ENCODE results near the gene ITPKB. TPM values are rescaled to one million over a fixed set of nuclear protein-coding genes. Genes with fewer than 3 reads are reported as not detected.
"Not testable (repeated sequence)": the region's sequence is repeated elsewhere in the genome, so short reads cannot be mapped to it uniquely, and the experiment has no call there.

The ITPKB gene
- total RNA-seq, 2 experiments from 2014 or later, result 37.5 to 38.5 TPM

GRCh38 chr1:226751214-226751613 lies 12.1 kb upstream of the ITPKB start:
- Mint-ChIP-seq H3K9me3 (no peaks in the 10 kb centered on the region), H3K27ac (no peak overlapping the region), H3K27me3 (no peaks in the 10 kb centered on the region), H3K4me1 (ENCODE audit: low read depth) (peaks cover 20% of the 10 kb centered on the region), H3K36me3 (no peaks in the 10 kb centered on the region), H3K4me3 (no peak overlapping the region)
- DNase-seq, result no peak
- CTCF ChIA-PET, result interaction anchor here (0.8 kb wide), 1 partner anchor 77 kb away, joined by 3 read pairs; no protein-coding TSS in a partner anchor
- intact Hi-C loops (cut with micrococcal nuclease), result no loop called here
- POLR2A ChIA-PET, result no interaction called here

- intact Hi-C loops (cut with micrococcal nuclease), result no loop called here
- H3K27me3 Mint-ChIP-seq, result no peaks in the 10 kb centered on the region
- CTCF ChIA-PET, result interaction anchor here (1.2 kb wide), 2 partner anchors 10 to 15 kb away, joined by 3 read pairs; partner anchors contain the start of gene ITPKB
- DNase-seq, result no peak
- H3K27ac Mint-ChIP-seq, result no peak overlapping the region
- POLR2A ChIA-PET, result no interaction called here
- peaks cover 8% of the 10 kb centered on the region for H3K4me1 Mint-ChIP-seq (ENCODE audit: low read depth)
- no peak overlapping the region for H3K4me3 Mint-ChIP-seq
- no peaks in the 10 kb centered on the region for H3K9me3 Mint-ChIP-seq
- H3K36me3 Mint-ChIP-seq, result no peaks in the 10 kb centered on the region
Measured at GRCh38 chr1:226749467-226749866, 10.4 kb upstream of the ITPKB start.

GRCh38 chr1:226748306-226748705 lies 9.2 kb upstream of the ITPKB start:
- ChIA-PET POLR2A (no interaction called here), CTCF (no interaction called here)
- Mint-ChIP-seq H3K36me3 (no peaks in the 10 kb centered on the region), H3K27me3 (no peaks in the 10 kb centered on the region), H3K9me3 (no peaks in the 10 kb centered on the region), H3K27ac (no peak overlapping the region), H3K4me3 (no peak overlapping the region), H3K4me1 (ENCODE audit: low read depth) (peaks cover 2% of the 10 kb centered on the region)
- DNase-seq, result no peak
- intact Hi-C loops (cut with micrococcal nuclease), result no loop called here

- H3K4me1 Mint-ChIP-seq (ENCODE audit: low read depth); H3K36me3 Mint-ChIP-seq; H3K27me3 Mint-ChIP-seq; H3K9me3 Mint-ChIP-seq; H3K27ac Mint-ChIP-seq; CTCF ChIA-PET; H3K4me3 Mint-ChIP-seq; POLR2A ChIA-PET; intact Hi-C loops (cut with micrococcal nuclease); DNase-seq: not testable (repeated sequence)
Measured at GRCh38 chr1:226747519-226748263, 8.6 kb upstream of the ITPKB start.

- H3K27me3 Mint-ChIP-seq, result no peaks in the 10 kb centered on the region
- H3K4me1 Mint-ChIP-seq (ENCODE audit: low read depth), result peaks cover 20% of the 10 kb centered on the region
- no peak overlapping the region for H3K4me3 Mint-ChIP-seq
- H3K9me3 Mint-ChIP-seq, result no peaks in the 10 kb centered on the region
- H3K27ac Mint-ChIP-seq, result no peak overlapping the region
- DNase-seq, result no peak
- no peaks in the 10 kb centered on the region for H3K36me3 Mint-ChIP-seq
- POLR2A ChIA-PET, result no interaction called here
- intact Hi-C loops (cut with micrococcal nuclease), result no loop called here
- CTCF ChIA-PET, result no interaction called here
Measured at GRCh38 chr1:226743259-226743658, 4.2 kb upstream of the ITPKB start.

GRCh38 chr1:226741009-226741408 lies 1.9 kb upstream of the ITPKB start:
- H3K4me1 Mint-ChIP-seq (ENCODE audit: low read depth), result peaks cover 23% of the 10 kb centered on the region
- no peak for DNase-seq
- POLR2A ChIA-PET, result no interaction called here
- H3K9me3 Mint-ChIP-seq, result no peaks in the 10 kb centered on the region
- H3K36me3 Mint-ChIP-seq, result peaks cover 13% of the 10 kb centered on the region
- peak overlapping the region; percentile 38 for H3K27ac Mint-ChIP-seq
- CTCF ChIA-PET, result interaction anchor here (1.1 to 3.0 kb wide), 5 partner anchors 29 to 115 kb away, joined by 3 to 13 read pairs (median 4); no protein-coding TSS in a partner anchor
- intact Hi-C loops (cut with micrococcal nuclease), result no loop called here
- H3K4me3 Mint-ChIP-seq, result no peak overlapping the region
- H3K27me3 Mint-ChIP-seq, result no peaks in the 10 kb centered on the region

GRCh38 chr1:226739696-226740065 lies 599 bp upstream of the ITPKB start:
- no peaks in the 10 kb centered on the region for H3K27me3 Mint-ChIP-seq
- intact Hi-C loops (cut with micrococcal nuclease), result loop anchor here (1.0 to 10.0 kb wide), 10 partner anchors 8 to 1345 kb away; partner anchors contain the start of genes ARF1 and PARP1
- ChIA-PET CTCF (interaction anchor here (0.7 to 3.0 kb wide), 11 partner anchors 8 to 331 kb away, joined by 3 to 13 read pairs (median 4); partner anchors contain the start of gene PARP1), POLR2A (interaction anchor here (0.6 to 2.6 kb wide), 4 partner anchors 10 to 86 kb away, joined by 3 to 10 read pairs (median 6); no protein-coding TSS in a partner anchor)
- H3K27ac Mint-ChIP-seq, result peak overlapping the region; percentile 94
- peak overlapping the region; percentile 89 for H3K4me3 Mint-ChIP-seq
- H3K4me1 Mint-ChIP-seq (ENCODE audit: low read depth), result peaks cover 34% of the 10 kb centered on the region
- H3K36me3 Mint-ChIP-seq, result peaks cover 25% of the 10 kb centered on the region
- H3K9me3 Mint-ChIP-seq, result no peaks in the 10 kb centered on the region
- DNase-seq, result no peak

GRCh38 chr1:226738421-226738994 lies 574 bp downstream of the ITPKB start:
- peak overlapping the region; percentile 89 for H3K4me3 Mint-ChIP-seq
- H3K27ac Mint-ChIP-seq, result peak overlapping the region; percentile 94
- CTCF ChIA-PET, result interaction anchor here (0.8 to 3.0 kb wide), 9 partner anchors 11 to 105 kb away, joined by 3 to 13 read pairs (median 4); no protein-coding TSS in a partner anchor
- intact Hi-C loops (cut with micrococcal nuclease), result loop anchor here (2.0 to 10.0 kb wide), 4 partner anchors 104 to 1346 kb away; partner anchors contain the start of genes ARF1 and PARP1
- H3K4me1 Mint-ChIP-seq (ENCODE audit: low read depth), result peaks cover 44% of the 10 kb centered on the region
- POLR2A ChIA-PET, result interaction anchor here (0.7 to 2.6 kb wide), 7 partner anchors 24 to 105 kb away, joined by 3 to 10 read pairs (median 4); no protein-coding TSS in a partner anchor
- peaks cover 36% of the 10 kb centered on the region for H3K36me3 Mint-ChIP-seq
- peak; percentile 51 for DNase-seq
- no peaks in the 10 kb centered on the region for H3K27me3 Mint-ChIP-seq
- no peaks in the 10 kb centered on the region for H3K9me3 Mint-ChIP-seq

- Mint-ChIP-seq H3K27me3 (no peaks in the 10 kb centered on the region), H3K9me3 (no peaks in the 10 kb centered on the region), H3K4me3 (peak overlapping the region; percentile 89), H3K4me1 (ENCODE audit: low read depth) (peaks cover 44% of the 10 kb centered on the region), H3K27ac (peak overlapping the region; percentile 94), H3K36me3 (peaks cover 42% of the 10 kb centered on the region)
- POLR2A ChIA-PET, result interaction anchor here (1.4 to 2.6 kb wide), 5 partner anchors 24 to 104 kb away, joined by 3 to 10 read pairs (median 4); no protein-coding TSS in a partner anchor
- CTCF ChIA-PET, result interaction anchor here (0.8 to 2.3 kb wide), 3 partner anchors 30 to 77 kb away, joined by 3 to 8 read pairs (median 3); no protein-coding TSS in a partner anchor
- peak; percentile 63 for DNase-seq
- intact Hi-C loops (cut with micrococcal nuclease), result loop anchor here (2.0 to 10.0 kb wide), 4 partner anchors 103 to 1347 kb away; partner anchors contain the start of genes ARF1 and PARP1
Measured at GRCh38 chr1:226737819-226738420, 1.2 kb downstream of the ITPKB start.

GRCh38 chr1:226736908-226737818 lies 1.9 kb downstream of the ITPKB start:
- ChIA-PET CTCF (interaction anchor here (0.6 to 2.3 kb wide), 7 partner anchors 11 to 84 kb away, joined by 3 to 8 read pairs (median 4); no protein-coding TSS in a partner anchor), POLR2A (interaction anchor here (1.4 to 2.6 kb wide), 5 partner anchors 23 to 60 kb away, joined by 3 to 10 read pairs (median 4); no protein-coding TSS in a partner anchor)
- H3K4me3 Mint-ChIP-seq, result peak overlapping the region; percentile 89
- peaks cover 45% of the 10 kb centered on the region for H3K4me1 Mint-ChIP-seq (ENCODE audit: low read depth)
- peak; percentile 71 for DNase-seq
- H3K36me3 Mint-ChIP-seq, result peaks cover 46% of the 10 kb centered on the region
- H3K27ac Mint-ChIP-seq, result peak overlapping the region; percentile 94
- no peaks in the 10 kb centered on the region for H3K9me3 Mint-ChIP-seq
- H3K27me3 Mint-ChIP-seq, result no peaks in the 10 kb centered on the region
- intact Hi-C loops (cut with micrococcal nuclease), result loop anchor here (5.0 to 10.0 kb wide), 3 partner anchors 198 to 1348 kb away; partner anchors contain the start of genes ARF1 and PARP1

All from activated CD4-positive, alpha-beta memory T cell treated with anti-CD3 and anti-CD28 coated beads for 36 hours (primary cell).